Activated T-cell treated with anti-CD3 and anti-CD28 coated beads for 1 hour (primary cell): ENCODE data around the gene NIN.
"Not testable (repeated sequence)": the region's sequence is repeated elsewhere in the genome, so short reads cannot be mapped to it uniquely, and the experiment has no call there.

Experiments
- DNase-seq: peaks from one replicate; pipeline ENCODE4 v3.0.0-alpha.2; 2020; ENCODE audit warnings: low read depth

Gene NIN

DNA sequence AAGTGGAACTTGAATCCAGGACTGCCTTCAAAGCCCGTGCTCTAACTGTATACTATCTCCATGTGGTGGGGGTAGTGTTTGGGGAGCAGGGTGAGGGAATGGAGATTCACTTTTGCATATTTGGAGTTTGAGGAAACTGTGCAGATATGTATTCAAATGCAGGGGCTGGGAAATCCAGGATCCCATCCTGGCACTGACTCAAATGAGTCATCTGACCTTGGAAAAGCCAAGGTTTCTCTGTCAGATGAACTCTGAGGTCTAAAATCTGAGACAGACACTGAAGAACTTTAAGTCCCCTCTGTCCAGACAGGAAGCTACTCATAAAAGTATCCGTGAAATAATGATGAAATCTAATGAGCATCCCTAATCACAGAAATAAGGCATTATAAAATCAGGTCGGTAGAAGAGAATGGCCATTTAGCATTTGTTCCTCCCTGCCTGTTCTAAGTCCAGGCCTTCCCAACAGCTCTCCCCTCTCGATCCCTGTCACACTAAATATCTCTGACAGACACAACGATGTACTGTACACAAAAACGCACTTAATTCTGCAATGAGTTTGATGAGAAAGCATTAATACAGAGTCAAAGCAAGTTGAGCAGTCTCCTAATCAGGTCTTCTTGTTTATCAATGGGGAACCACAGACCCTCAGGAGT, 14.4 kb downstream of the NIN start:
- DNase-seq = no peak

- DNase-seq = not testable (repeated sequence)
Observed at GRCh38 chr14:50815526-50815925, 15.4 kb downstream of the NIN start.

DNA sequence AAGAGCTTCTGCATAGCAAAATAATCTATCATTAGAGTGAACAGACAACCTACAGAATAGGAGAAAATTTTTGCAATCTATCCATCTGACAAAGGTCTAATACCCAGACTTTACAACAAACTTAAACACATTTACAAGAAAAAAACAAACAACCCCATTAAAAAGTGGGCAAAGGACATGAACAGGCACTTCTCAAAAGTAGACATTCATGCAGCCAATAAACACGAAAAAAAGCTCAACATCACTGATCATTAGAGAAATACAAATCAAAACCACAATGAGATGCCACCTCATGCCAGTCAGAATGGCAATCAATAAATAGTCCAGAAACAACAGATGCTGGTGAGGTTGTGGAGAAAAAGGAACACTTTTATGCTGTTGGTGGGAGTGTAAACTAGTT, 15.9 kb downstream of the NIN start:
- not testable (repeated sequence) for DNase-seq

DNA sequence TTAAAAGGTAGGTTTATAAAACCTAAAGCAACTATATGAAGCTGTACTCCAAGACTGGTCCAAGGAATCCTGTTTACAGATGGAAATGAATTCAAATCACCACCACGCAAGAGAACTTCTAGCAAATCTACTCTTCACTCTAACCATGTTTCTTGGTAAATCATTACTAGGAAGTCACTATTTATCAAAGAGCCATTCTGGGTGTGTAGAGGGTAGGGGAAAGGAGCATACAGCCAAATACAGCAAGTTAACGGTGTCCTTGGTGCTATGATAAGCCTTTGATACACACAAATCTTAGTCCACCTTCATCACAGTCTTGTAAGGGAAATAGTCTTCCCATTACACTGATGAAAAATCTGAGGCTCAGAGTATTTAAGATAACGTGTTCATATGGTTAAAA, 16.8 kb downstream of the NIN start:
- DNase-seq = no peak

GRCh38 chr14:50813544-50813863, 17.5 kb downstream of the NIN start:
- no peak for DNase-seq

- no peak for DNase-seq
Observed at GRCh38 chr14:50812856-50813543, 18.0 kb downstream of the NIN start.

DNA sequence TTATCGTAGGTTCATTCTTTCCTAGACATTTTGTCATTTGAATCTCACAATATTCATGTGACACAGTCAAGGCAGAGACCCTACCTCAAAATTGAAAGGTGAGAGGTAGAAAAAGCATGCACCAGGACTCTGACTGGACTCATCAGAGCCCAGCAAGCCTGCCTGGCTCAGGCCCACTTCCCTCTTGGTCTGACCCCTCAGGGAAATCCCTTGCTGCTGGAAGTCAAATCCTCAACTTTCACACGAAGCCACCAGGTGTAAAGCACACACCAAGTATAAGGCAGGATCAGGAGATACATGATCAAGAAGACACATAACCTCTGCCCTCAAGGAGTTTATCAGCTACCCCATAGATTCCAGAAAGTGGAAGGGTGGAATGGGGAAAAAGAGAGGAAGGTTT, 18.8 kb downstream of the NIN start:
- DNase-seq = no peak

- no peak for DNase-seq
Observed at GRCh38 chr14:50808053-50808452, 22.9 kb downstream of the NIN start.

- no peak for DNase-seq
Observed at GRCh38 chr14:50806241-50806933, 24.6 kb downstream of the NIN start.

GRCh38 chr14:50805396-50805795, 25.6 kb downstream of the NIN start:
- DNase-seq = no peak

GRCh38 chr14:50804181-50804721, 26.7 kb downstream of the NIN start:
- no peak for DNase-seq

GRCh38 chr14:50801706-50802105, 29.3 kb downstream of the NIN start:
- no peak for DNase-seq

- no peak for DNase-seq
Observed at GRCh38 chr14:50800032-50800431, 30.9 kb downstream of the NIN start.

DNA sequence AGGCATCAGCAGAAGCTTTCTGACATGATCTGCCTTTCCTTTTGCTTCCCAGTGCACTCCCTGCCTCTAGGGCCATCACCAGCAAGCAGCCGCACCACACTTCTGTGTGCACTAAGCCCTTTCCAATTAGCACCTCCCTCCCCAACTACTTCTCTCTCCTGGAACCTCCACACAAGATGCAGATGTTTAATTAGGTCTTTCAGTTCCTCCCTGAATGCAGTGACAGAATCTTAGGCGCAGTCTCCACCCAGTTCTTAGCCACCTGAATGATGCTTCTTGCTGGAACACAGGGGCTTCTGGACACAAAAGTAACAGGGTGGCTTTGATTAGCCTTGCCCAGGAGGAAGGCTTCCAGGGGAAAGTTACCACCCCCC, 32.9 kb downstream of the NIN start:
- DNase-seq = no peak

DNA sequence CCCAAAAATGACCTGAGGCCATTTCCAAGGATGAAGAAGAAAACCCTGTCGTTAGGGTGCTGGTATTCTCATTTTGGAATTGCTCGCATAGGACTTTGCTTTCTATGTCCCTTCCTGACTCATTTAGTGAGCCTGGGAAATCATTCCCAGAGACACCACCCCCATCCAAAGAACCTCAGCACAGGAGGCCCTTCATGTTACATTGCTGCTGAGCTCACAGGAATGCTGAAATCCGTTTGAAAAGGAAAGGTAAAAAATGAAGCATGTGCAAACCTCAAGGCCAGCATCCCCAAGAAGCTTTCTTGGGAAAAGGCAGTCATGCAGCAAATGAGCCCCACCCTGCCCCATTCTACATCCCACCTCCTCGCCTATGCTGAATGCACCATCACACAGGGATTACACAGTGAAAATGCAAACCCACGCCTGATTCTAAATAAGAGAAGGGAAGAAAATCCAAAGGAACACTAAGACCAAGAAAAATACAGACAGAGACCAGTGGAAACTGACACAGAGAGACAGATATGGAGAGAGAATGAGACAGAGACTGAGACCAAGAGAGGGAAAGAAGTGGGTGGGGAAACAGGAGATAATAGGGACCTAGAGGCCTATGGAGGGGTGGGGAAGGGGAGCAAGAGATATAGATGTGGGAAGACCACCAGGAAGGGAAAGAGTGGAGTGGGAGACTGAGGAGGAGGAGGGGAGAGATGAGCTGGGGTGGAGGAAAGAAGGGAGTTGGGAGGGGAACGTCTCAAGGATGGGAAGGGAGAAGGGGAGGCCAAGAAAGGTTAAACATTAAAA, 33.5 kb downstream of the NIN start:
- DNase-seq = no peak

DNA sequence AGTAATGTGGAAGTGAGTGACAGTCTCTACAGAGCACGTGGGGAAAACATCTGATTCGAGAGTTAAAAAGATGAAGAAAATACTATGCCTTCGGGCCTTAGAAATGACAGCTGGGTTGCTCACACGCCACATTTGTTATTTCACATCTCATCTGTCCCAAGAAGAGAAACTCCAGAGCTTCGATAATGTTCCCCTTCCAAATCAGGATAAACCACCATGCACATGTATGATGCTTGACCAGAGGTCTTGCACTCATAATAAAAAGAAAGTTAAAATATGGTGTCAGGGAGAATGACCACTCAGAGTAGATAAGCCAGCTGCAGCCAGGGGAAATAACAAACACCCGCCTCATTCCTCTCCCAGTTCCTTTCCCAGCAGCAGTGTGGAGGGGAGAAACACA, 34.6 kb downstream of the NIN start:
- no peak for DNase-seq

DNA sequence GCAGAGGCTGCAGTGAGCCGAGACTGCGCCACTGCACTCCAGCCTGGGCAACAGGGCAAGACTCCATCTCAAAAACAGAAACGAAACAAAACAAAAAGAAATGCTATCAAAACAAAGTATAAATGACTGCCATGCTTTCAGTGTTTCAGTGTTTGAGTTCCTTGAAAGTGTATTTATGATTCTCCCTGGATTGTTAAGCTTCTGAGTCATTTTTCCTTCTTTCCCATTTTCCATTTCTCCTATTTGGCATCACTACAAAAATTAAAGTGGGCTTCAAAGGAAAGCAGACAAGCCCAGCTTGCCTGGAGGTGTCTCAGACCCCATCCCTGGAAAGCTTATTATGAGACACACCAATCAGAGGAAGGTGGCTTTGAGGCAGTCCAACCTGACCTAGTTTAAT, 35.1 kb downstream of the NIN start:
- DNase-seq = no peak

GRCh38 chr14:50795142-50795541, 35.8 kb downstream of the NIN start:
- DNase-seq = no peak

GRCh38 chr14:50794068-50794645, 36.8 kb downstream of the NIN start:
- no peak for DNase-seq

DNA sequence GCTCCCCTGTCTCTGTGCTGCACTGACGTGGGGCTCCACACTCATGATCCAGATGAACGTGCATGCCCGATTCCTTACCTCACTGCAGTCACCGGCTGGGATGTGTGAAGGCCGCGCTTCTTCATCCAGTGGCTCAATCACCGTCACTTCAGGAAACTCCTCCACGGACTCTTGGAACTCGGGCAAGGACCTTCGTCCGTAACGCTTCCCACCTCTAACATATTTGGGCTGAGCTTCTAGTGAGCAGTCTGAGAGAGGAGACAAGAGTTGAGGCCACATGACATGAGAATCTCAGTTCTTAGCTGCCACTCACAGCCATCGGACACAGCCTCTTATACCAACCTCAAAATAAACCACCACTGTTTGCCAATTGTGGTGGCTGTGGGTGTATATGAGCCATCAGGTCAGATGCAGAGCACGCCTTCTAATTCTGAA, 38.3 kb downstream of the NIN start:
- no peak for DNase-seq

DNA sequence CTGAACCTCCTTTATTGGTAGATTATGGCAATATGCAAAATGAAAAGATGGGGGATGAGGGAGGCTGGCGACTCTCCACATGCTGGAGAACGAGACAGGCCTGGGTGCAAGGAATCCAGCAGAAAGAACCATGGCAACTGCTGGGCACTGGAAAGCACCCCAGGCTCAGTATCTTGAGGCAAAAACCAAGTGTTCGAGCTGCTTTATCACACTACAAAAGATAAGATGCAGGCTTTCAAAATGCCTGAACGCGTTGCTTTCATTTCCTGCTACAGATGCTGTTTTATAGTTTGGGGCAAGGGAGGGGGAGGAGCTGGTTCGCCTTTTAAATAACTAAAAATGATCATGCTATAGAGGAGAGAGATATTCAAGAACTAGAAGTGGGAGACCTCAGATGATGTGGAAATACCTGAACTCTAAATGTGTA, 38.9 kb downstream of the NIN start:
- no peak for DNase-seq

GRCh38 chr14:50791201-50791600, 39.8 kb downstream of the NIN start:
- DNase-seq = no peak
